ENCODE data around the gene C5. TPM values are rescaled to one million over a fixed set of nuclear protein-coding genes. Genes with fewer than 3 reads are reported as not detected.

The C5 gene
- total RNA-seq, 1 experiment from 2014 or later, result 0.57 TPM

GRCh38 chr9:120936011-120936763, 113.9 kb downstream of the C5 start:
- peaks cover 11% of the 10 kb centered on the region for H3K4me1 Mint-ChIP-seq
- TF ChIP-seq RELA (CRISPR knock-in tag; IDR thresholded peaks at IDR 0.05; ENCODE audit: borderline replicate concordance) (no peak), CTCF (IDR thresholded peaks at IDR 0.05) (peak; percentile 73; the same call in 1 of the 2 replicates)
- H3K27ac Mint-ChIP-seq, result no peak overlapping the region
- no peak overlapping the region for H3K4me3 Mint-ChIP-seq
- ATAC-seq (peak; percentile 97), DNase-seq (ENCODE audit: low spot score) (peak; percentile 95)
- CTCF ChIA-PET, result interaction anchor here (1.1 to 3.6 kb wide), 2 partner anchors 20 to 42 kb away, joined by 3 to 12 read pairs; no protein-coding TSS in a partner anchor
- H3K36me3 Mint-ChIP-seq, result no peaks in the 10 kb centered on the region
- no peaks in the 10 kb centered on the region for H3K9me3 Mint-ChIP-seq
- H3K27me3 Mint-ChIP-seq (ENCODE audit: low read depth), result peaks cover 6% of the 10 kb centered on the region; the same call in 1 of the 2 replicates
- POLR2A ChIA-PET, result no interaction called here

GRCh38 chr9:120935383-120935857, 114.7 kb downstream of the C5 start:
- TF ChIP-seq ZNF263 (CRISPR knock-in tag; IDR thresholded peaks at IDR 0.05; ENCODE audit: low read depth), result no peak
- TF ChIP-seq FOXJ3 (CRISPR knock-in tag; IDR thresholded peaks at IDR 0.05; ENCODE audit: borderline replicate concordance), result no peak
- no peak for TF ChIP-seq TP53 (CRISPR knock-in tag; IDR thresholded peaks at IDR 0.05)
- no peak for TF ChIP-seq TEAD1 (CRISPR knock-in tag; IDR thresholded peaks at IDR 0.05)
- TF ChIP-seq NR2C2 (CRISPR knock-in tag; IDR thresholded peaks at IDR 0.05), result no peak
- TF ChIP-seq PREB (CRISPR knock-in tag; IDR thresholded peaks at IDR 0.05; ENCODE audit: borderline replicate concordance), result no peak
- TF ChIP-seq CDX4 (CRISPR knock-in tag; IDR thresholded peaks at IDR 0.05; ENCODE audit: borderline replicate concordance), result no peak
- no peak for TF ChIP-seq ETV6 (CRISPR knock-in tag; IDR thresholded peaks at IDR 0.05)
- TF ChIP-seq SMAD4 (CRISPR knock-in tag; IDR thresholded peaks at IDR 0.05), result no peak
- no peak for TF ChIP-seq ELF4 (CRISPR knock-in tag; IDR thresholded peaks at IDR 0.05; ENCODE audit: low read depth)
- no peak for TF ChIP-seq E2F1 (CRISPR knock-in tag; IDR thresholded peaks at IDR 0.05)
- TF ChIP-seq MLX (CRISPR knock-in tag; IDR thresholded peaks at IDR 0.05), result no peak
- no peak for TF ChIP-seq CTCF (IDR thresholded peaks at IDR 0.05)
- no peak for TF ChIP-seq ZNF425 (CRISPR knock-in tag; conservative IDR thresholded peaks at IDR 0.05)
- no peak for TF ChIP-seq ZNF423 (CRISPR knock-in tag; IDR thresholded peaks at IDR 0.05)
- no peak for TF ChIP-seq E2F5 (CRISPR knock-in tag; IDR thresholded peaks at IDR 0.05)
- no peak for TF ChIP-seq MYBL2 (CRISPR knock-in tag; IDR thresholded peaks at IDR 0.05)
- H3K27ac Mint-ChIP-seq, result no peak overlapping the region
- no peaks in the 10 kb centered on the region for H3K9me3 Mint-ChIP-seq
- no peak overlapping the region for H3K4me3 Mint-ChIP-seq
- ChIA-PET CTCF (interaction anchor here (0.7 to 3.6 kb wide), 3 partner anchors 19 to 71 kb away, joined by 3 to 12 read pairs (median 3); no protein-coding TSS in a partner anchor), POLR2A (no interaction called here)
- H3K36me3 Mint-ChIP-seq, result no peaks in the 10 kb centered on the region
- DNase-seq (ENCODE audit: low spot score) (no peak), ATAC-seq (no peak)
- H3K27me3 Mint-ChIP-seq (ENCODE audit: low read depth), result peaks cover 6% of the 10 kb centered on the region; the same call in 1 of the 2 replicates
- H3K4me1 Mint-ChIP-seq, result peaks cover 4% of the 10 kb centered on the region

All from WTC11 (cell line).